ENCODE measurements around the gene HOXB8.

Gene HOXB8

DNA sequence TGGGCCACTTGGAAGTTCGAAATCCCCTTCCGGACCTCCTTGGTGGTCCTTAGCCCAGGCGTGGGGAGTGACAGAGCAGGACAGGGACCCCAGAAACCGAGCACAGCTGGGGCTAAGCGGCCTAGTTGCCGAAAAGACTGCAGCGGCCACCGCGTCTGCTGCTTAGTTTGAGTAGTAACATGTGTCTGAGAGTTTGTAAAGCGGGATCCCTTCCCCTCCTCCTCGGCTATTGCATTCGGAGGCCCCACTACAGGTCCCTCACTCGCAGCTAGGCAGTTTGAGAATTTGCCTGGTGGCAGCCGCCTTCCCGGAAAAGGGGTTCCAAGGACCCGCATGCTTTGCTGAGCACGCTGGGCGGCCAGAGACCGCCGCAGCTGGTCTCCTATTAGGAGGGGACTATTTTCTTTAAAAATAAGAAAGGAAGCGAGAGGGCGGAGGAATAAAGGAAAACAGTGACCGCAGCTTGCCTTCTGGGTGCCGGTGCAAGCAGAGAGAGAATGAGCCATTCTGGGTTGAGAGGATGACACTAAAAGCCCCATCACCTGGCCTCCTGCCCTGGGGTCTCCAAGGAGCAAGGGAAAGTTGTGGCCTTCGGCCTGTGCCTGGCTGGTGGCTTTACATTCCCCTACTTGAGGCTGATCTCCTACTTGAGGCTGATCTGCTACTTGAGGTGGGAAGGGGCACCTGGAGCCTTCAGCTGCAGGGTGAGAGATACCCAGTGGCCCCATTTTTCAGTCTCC lies 20.4 kb downstream of the HOXB8 start:
- TF ChIP-seq EZH2phosphoT487 (IDR thresholded peaks at IDR 0.05; ENCODE audit: low read depth), result no peak
- TF ChIP-seq CTCF (IDR thresholded peaks at IDR 0.05; ENCODE audit: low read depth, low read length), result no peak
- Histone ChIP-seq H4K20me1 (ENCODE audit: insufficient read depth, low read length) (no peaks in the 10 kb centered on the region), H3K4me1 (ENCODE audit: low read length) (peaks cover 22% of the 10 kb centered on the region), H3K36me3 (replicated peaks; ENCODE audit: low read depth, low read length) (no peaks in the 10 kb centered on the region), H3K79me2 (ENCODE audit: low read length) (peaks cover 7% of the 10 kb centered on the region; the same call in 1 of the 2 replicates), H3K9me3 (ENCODE audit: insufficient read depth, low read length) (no peaks in the 10 kb centered on the region), H2AFZ (ENCODE audit: low read depth, low read length) (no peak overlapping the region), H3K4me3 (ENCODE audit: low read length) (no peak overlapping the region), H3K27me3 (ENCODE audit: low read depth, low read length) (peaks cover 26% of the 10 kb centered on the region), H3K27ac (ENCODE audit: low read length) (no peak overlapping the region), H3K9ac (ENCODE audit: low read length) (no peak overlapping the region), H3K4me2 (ENCODE audit: low read length) (no peak overlapping the region)

DNA sequence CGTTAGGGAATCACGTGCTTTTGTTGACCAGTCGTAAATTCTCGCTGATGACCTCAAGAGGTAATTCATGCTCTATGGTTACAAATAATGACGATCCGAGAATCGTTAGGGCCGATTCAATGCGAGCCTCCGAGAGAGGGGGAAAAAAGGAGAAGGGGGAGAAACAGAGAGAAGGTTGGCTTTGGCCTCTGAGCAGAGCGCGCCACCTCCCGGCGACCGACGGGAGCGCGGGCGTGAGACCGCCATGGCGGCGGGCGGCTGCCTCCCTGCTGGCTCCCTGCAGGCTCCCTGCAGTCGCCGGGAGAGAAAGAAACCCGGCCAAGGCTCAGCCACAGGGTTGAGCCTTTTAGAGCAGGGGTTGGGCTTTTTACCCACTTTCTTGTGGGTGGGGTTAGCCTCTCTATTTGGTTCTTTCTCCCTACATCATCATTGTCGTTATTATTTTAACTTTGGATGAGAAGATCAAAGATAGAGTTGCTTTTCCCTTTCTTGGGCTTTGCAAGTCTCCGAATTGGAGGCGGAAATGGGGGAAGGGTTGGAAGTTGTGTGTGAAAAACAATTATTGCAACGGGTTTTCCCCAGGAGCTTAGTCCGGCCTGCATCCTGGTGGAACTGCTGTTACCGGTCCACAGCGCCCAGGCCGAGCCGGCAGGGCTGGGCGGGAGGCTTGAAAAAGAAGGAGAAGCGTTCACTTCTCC lies 21.1 kb downstream of the HOXB8 start:
- no peak overlapping the region for H2AFZ ChIP-seq (ENCODE audit: low read depth, low read length)
- peaks cover 26% of the 10 kb centered on the region for H3K27me3 ChIP-seq (ENCODE audit: low read depth, low read length)
- peaks cover 29% of the 10 kb centered on the region for H3K4me1 ChIP-seq (ENCODE audit: low read length)
- peak overlapping the region; percentile 12; the same call in 1 of the 2 replicates for H3K9ac ChIP-seq (ENCODE audit: low read length)
- peak; percentile 89 for TF ChIP-seq CTCF (IDR thresholded peaks at IDR 0.05; ENCODE audit: low read depth, low read length)
- no peak for TF ChIP-seq EZH2phosphoT487 (IDR thresholded peaks at IDR 0.05; ENCODE audit: low read depth)
- peak overlapping the region; percentile 68 for H3K4me3 ChIP-seq (ENCODE audit: low read length)
- H3K36me3 ChIP-seq (replicated peaks; ENCODE audit: low read depth, low read length), result no peaks in the 10 kb centered on the region
- H3K4me2 ChIP-seq (ENCODE audit: low read length), result peak overlapping the region; percentile 80
- H3K79me2 ChIP-seq (ENCODE audit: low read length), result peaks cover 7% of the 10 kb centered on the region; the same call in 1 of the 2 replicates
- H3K27ac ChIP-seq (ENCODE audit: low read length), result no peak overlapping the region
- H4K20me1 ChIP-seq (ENCODE audit: insufficient read depth, low read length), result no peaks in the 10 kb centered on the region
- H3K9me3 ChIP-seq (ENCODE audit: insufficient read depth, low read length), result no peaks in the 10 kb centered on the region

- Histone ChIP-seq H3K4me1 (ENCODE audit: low read length) (peaks cover 29% of the 10 kb centered on the region), H3K79me2 (ENCODE audit: low read length) (peaks cover 7% of the 10 kb centered on the region; the same call in 1 of the 2 replicates), H3K9ac (ENCODE audit: low read length) (peak within 1 kb of the TSS; percentile 21; the same call in 1 of the 2 replicates), H3K27ac (ENCODE audit: low read length) (no peak within 1 kb of the TSS), H2AFZ (ENCODE audit: low read depth, low read length) (no peak within 1 kb of the TSS), H3K4me3 (ENCODE audit: low read length) (peak within 1 kb of the TSS; percentile 68), H3K27me3 (ENCODE audit: low read depth, low read length) (peaks cover 26% of the 10 kb centered on the region), H4K20me1 (ENCODE audit: insufficient read depth, low read length) (no peaks in the 10 kb centered on the region), H3K9me3 (ENCODE audit: insufficient read depth, low read length) (no peaks in the 10 kb centered on the region), H3K4me2 (ENCODE audit: low read length) (peak within 1 kb of the TSS; percentile 80), H3K36me3 (replicated peaks; ENCODE audit: low read depth, low read length) (no peaks in the 10 kb centered on the region)
- no peak for TF ChIP-seq CTCF (IDR thresholded peaks at IDR 0.05; ENCODE audit: low read depth, low read length)
Measured at GRCh38 chr17:48593126-48593829, 21.8 kb downstream of the HOXB8 start, which contains the start of gene HOXB5. TSS of gene HOXB5 (minus strand) at chr17:48593779. CDS start at chr17:48593682, 97 bp downstream.

Data from OCI-LY3 (cell line).